Putamen (tissue), 1 donor: ENCODE measurements around the gene EIF4EBP2.

Experiments
- DNase-seq: peaks from one replicate; pipeline ENCODE4 v3.0.0-alpha.2; 2016; ENCODE audit warnings: low spot score

Gene EIF4EBP2

GRCh38 chr10:70461397-70462348 lies 57.7 kb downstream of the EIF4EBP2 start:
- DNase-seq, result peak; percentile 57

DNA sequence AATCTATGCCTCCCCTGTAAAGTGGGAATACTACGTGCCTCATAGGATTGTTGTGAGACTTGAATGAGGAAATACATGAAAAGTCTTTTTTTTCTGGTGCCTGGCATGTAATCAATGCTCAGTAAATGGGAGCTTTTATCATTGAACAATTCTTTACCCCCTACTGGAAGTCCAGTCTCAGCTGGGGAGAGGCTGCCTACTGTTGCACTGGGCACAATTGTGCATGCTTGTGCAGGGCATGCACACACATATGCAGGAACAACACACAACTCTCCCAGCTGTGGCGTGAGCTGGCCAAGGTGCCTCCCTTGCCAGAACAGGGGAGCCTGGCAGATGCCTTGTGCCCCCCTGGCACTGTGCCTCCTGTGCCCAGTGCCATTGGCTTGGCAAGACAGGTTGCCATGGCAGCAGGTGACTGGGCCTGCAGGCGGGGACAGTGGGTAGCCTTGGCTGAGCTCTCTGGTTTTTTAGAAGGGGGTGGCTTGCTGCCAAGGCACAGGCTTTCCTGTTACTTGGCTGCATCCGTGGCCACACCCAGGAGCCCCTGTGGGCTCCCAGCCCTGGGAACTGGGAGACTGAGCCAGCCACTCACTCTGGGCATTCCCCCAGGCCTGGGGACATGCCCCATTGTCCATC lies 58.5 kb downstream of the EIF4EBP2 start:
- DNase-seq, result peak; percentile 71

DNA sequence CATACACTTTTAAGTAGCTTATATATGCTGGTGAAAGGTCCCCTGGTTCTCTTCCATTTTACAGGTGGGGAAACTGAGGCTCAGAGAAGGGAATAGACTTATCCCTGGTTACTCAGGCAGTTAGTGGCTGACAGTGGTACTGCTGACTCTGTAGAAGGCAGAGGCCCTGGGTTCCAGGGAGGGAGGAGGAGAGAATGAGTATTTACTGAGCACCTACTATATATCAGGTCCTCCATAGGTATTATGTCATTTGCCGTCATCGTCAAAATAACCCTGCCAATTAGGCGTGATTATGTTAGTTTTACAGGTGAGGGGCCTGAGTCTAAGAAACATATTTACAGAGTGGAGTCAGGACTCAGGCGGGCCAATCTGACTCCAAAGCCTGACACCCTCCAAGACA lies 61.3 kb downstream of the EIF4EBP2 start:
- no peak for DNase-seq

DNA sequence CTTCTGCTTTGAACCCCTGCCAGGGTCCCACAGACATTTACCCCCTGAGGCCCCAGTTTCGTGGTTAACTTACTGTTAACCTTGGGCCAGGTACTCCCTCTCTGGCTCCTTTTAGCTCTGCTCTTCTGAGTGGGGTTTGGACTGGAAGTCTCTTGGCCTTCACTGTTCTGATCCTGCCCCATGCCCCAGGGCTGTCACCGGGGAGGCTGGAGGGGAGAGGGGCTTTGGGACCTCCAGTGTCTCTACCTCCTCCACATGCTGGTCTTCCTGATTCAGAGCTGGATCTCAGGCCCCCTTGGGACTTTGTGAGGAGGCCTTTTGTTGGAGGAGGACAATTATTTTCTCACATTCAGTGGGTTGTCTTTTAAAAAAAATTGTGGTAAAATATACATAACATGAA lies 61.9 kb downstream of the EIF4EBP2 start:
- DNase-seq, result no peak

DNA sequence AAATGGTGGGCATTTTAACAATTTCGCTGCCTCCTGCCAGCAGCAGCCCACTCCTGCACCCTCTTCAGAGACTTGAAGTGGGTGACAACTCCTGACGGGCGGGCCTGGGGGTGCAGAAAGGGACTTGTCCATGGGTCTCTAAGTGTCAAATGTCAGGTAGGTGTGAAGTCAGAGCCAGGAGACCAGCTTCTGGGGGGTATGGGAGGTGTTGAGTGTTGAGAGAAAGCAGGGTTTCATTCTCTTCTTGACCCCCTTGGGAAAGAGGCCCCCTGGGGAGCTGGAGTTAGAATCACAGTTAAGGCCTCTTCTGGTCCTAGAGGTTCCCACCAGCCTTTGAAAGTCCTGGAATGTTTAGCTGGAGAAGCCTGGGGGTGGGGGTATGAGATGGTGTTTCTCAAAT lies 63.0 kb downstream of the EIF4EBP2 start:
- no peak for DNase-seq

DNA sequence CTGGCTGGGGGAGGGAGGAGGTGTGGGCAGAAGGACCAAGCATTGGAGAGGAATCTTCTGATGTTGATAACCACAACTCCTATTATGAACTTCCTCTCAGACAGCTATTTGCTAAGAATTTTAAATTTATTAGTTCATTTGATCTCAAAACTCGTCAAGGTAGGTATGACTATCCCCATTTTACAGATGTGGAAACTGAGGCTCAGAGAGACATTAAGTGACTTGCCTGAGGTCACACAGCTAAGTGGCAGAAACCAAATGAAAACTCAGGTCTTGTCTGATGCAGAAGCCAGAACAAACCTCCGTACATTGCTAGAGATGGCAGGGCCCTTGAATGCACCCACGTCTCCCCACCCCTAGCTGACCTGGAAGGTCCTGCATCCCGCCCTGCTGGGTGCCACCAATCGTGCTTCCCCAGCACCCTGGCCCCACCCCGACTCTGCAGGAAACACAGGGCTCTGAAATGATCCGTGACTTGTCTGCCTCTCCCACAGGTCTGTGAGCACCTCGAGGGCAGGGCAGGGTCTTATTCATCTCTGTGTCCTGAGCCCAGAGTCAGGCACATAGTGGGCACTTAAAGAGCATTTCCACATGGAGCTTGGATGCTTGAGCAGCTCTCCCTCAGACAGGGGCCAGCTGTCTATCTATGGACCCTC lies 69.0 kb downstream of the EIF4EBP2 start:
- DNase-seq, result no peak

GRCh38 chr10:70474780-70475179 lies 70.8 kb downstream of the EIF4EBP2 start:
- no peak for DNase-seq

DNA sequence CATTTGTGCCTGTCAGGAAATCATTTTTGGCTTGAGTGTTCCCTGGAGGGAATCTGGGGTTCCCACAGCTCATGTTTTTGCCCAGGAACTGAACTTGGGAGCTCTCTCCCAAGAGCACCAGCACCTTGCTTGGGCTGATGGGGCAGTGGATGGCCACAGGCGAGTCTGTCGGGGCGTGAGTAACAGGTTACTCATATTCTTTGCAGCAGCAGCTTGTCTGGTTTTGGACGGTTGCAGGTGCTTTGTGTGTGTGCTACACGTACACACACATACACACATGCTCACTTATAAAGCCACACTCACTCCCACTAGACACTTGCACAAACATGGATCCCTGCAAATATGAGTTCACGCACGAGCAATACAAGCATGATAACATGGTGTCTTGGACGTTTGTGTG lies 71.7 kb downstream of the EIF4EBP2 start:
- no peak for DNase-seq

DNA sequence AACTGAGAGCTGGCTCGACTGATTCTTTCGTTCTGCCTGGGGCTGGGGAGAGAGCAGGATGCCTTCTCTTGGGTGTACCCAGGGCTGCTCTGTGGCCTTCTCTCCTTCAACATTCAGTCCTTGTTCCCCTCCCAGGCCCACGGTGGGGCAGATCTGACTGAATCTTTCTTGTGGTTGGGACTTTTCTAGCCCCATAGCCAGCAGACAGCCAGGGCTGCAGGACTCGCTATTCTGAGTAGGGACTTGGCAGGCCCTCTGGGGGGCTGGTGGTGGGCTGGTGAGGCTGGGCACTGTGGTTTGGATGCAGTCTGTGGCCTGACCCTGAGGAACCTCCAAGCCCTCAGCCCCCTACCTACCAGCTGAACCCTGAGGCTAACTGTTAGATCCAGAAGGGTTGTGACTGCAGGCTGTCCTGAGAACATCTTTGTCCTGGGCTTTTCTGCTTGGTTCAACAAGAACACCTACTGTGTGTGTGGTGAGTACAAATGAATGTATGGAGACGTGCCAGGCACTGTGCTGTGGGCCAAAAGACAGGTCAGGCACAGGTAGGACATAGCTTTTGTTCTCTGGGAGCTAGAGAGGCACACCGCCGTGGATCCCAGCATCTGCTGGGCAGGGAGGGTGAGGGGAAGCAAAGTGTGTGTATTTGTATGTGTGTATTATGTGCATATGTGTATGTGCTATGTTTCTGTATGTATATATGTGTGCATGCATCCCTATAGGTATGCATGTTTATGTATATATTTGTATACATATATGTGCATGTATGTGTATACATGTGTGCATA lies 72.5 kb downstream of the EIF4EBP2 start:
- no peak for DNase-seq

DNA sequence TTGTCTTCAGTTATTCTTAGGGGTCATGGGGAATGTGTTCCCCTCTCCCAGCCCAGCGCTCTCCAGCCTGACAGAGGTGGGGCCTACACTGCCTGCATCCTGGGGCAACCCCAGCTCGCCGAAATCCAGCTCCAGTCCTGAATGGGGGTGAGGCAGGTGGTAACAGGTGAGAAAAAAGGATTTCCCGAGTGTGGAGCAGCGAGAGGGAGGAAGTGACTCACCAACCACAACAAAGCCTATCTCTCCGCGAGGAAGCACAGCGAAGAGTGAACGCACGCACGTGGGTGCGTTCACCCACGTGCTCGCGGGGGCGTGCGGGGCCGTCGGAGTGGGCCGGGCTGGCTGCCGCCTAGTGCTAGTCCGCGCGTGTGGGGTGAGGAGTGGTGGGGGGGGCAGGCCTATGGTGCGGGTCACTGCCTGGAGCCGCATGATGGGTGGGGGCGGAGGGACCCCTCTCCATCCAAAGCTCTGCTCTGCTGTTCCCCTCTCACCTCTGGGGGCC lies 73.8 kb downstream of the EIF4EBP2 start:
- no peak for DNase-seq
